ENCODE measurements around the gene FHIT. TPM values are rescaled to one million over a fixed set of nuclear protein-coding genes. Genes with fewer than 3 reads are reported as not detected.
A peak's percentile ranks its signal among the peaks of the same experiment; 100 is the strongest.

Gene FHIT
- total and polyA plus RNA-seq, 8 donors: 1.8 to 10.6 (median 7.1) TPM

- Histone ChIP-seq H3K27me3 (no peaks in the 10 kb centered on the region), H3K4me3 (no peak overlapping the region), H3K27ac (no peak overlapping the region), H3K36me3 (no peaks in the 10 kb centered on the region), H3K4me1 (no peaks in the 10 kb centered on the region), H3K9me3 (no peaks in the 10 kb centered on the region)
- DNase-seq: no peak
- intact Hi-C loops (cut with DNase I; ENCODE audit: low total_unique reads): no loop called here
- TF ChIP-seq EP300 (IDR thresholded peaks at IDR 0.05) (no peak), CTCF (IDR thresholded peaks at IDR 0.05) (no peak), POLR2A (IDR thresholded peaks at IDR 0.05) (no peak), POLR2AphosphoS5 (IDR thresholded peaks at IDR 0.05) (no peak)
- WGBS, 5 donors: 55 to 87% (median 82%) methylated on average over 2 of the region's 2 CpGs
Observed at GRCh38 chr3:60641354-60641753, 609.9 kb downstream of the FHIT start.

GRCh38 chr3:60636846-60637245, 614.4 kb downstream of the FHIT start:
- intact Hi-C loops (cut with DNase I; ENCODE audit: low total_unique reads): no loop called here
- DNase-seq: peak in 1 of 2 donors; percentile 6
- H3K27me3 ChIP-seq: no peaks in the 10 kb centered on the region
- TF ChIP-seq EP300 (IDR thresholded peaks at IDR 0.05) (no peak), CTCF (IDR thresholded peaks at IDR 0.05) (no peak), POLR2A (IDR thresholded peaks at IDR 0.05) (no peak), POLR2AphosphoS5 (IDR thresholded peaks at IDR 0.05) (no peak)
- H3K4me1 ChIP-seq: no peaks in the 10 kb centered on the region
- no peaks in the 10 kb centered on the region for H3K9me3 ChIP-seq
- H3K36me3 ChIP-seq: no peaks in the 10 kb centered on the region
- H3K27ac ChIP-seq: no peak overlapping the region
- no peak overlapping the region for H3K4me3 ChIP-seq

- 82 to 96% (median 91%) methylated on average over 9 of the region's 9 CpGs for WGBS, 5 donors
- Histone ChIP-seq H3K27me3 (no peaks in the 10 kb centered on the region), H3K4me3 (no peak overlapping the region), H3K4me1 (no peaks in the 10 kb centered on the region), H3K9me3 (no peaks in the 10 kb centered on the region), H3K36me3 (no peaks in the 10 kb centered on the region), H3K27ac (no peak overlapping the region)
- intact Hi-C loops (cut with DNase I; ENCODE audit: low total_unique reads): no loop called here
- no peak for DNase-seq
- TF ChIP-seq POLR2A (IDR thresholded peaks at IDR 0.05) (no peak), EP300 (IDR thresholded peaks at IDR 0.05) (no peak), POLR2AphosphoS5 (IDR thresholded peaks at IDR 0.05) (no peak), CTCF (IDR thresholded peaks at IDR 0.05) (no peak)
Observed at GRCh38 chr3:60633644-60634043, 617.6 kb downstream of the FHIT start.

- 91 to 92% (median 91%) methylated on average over 8 of the region's 8 CpGs for WGBS, 5 donors
- Histone ChIP-seq H3K36me3 (no peaks in the 10 kb centered on the region), H3K27me3 (no peaks in the 10 kb centered on the region), H3K4me1 (no peaks in the 10 kb centered on the region), H3K27ac (no peak overlapping the region), H3K9me3 (no peaks in the 10 kb centered on the region), H3K4me3 (no peak overlapping the region)
- TF ChIP-seq CTCF (IDR thresholded peaks at IDR 0.05): no peak
- no peak for TF ChIP-seq POLR2AphosphoS5 (IDR thresholded peaks at IDR 0.05)
- TF ChIP-seq POLR2A (IDR thresholded peaks at IDR 0.05): no peak
- TF ChIP-seq EP300 (IDR thresholded peaks at IDR 0.05): no peak
- intact Hi-C loops (cut with DNase I; ENCODE audit: low total_unique reads): no loop called here
- DNase-seq: no peak
Observed at GRCh38 chr3:60631509-60631908, 619.7 kb downstream of the FHIT start.
